Breast epithelium (tissue), 3 donors: Measurements from ENCODE around the gene CDKN2A.

Experiments
- POLR2A ChIP-seq: fragments of 450-650 bp; IDR thresholded peaks from one replicate; pipeline ENCODE4 v1.6.1; 2016; ENCODE audit warnings: antibody characterized with exemption, mild to moderate bottlenecking, moderate library complexity
- TF ChIP-seq, protein P1 (sequence below), 3 donors: fragments of 450-650 bp; IDR thresholded peaks; one replicate each; pipeline ENCODE4 v1.5.1; 2016 to 2017; ENCODE audit warnings: antibody characterized with exemption in 3 of 3, mild to moderate bottlenecking in 3 of 3, moderate library complexity in 3 of 3

DNA sequence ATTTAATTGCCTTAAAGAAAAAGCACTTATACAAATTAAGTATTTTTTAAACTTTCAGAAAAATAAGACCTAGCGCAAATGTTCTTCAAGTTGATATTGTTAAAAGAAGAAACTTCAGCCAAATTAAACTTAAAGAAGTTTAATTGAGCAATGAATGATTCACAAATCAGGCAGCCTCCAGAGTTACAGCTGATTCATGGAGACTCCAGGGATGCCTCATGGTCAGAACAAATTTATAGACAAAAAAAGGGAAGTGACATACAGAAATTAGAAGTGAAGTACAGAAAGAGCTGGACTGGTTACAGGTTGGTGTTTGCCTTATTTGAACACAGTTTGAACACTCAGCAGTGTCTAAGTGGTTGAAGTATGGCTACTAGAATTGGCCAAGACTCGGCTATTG, 60.3 kb downstream of the CDKN2A start:
- no peak for TF ChIP-seq POLR2A
- TF ChIP-seq, protein P1, sequence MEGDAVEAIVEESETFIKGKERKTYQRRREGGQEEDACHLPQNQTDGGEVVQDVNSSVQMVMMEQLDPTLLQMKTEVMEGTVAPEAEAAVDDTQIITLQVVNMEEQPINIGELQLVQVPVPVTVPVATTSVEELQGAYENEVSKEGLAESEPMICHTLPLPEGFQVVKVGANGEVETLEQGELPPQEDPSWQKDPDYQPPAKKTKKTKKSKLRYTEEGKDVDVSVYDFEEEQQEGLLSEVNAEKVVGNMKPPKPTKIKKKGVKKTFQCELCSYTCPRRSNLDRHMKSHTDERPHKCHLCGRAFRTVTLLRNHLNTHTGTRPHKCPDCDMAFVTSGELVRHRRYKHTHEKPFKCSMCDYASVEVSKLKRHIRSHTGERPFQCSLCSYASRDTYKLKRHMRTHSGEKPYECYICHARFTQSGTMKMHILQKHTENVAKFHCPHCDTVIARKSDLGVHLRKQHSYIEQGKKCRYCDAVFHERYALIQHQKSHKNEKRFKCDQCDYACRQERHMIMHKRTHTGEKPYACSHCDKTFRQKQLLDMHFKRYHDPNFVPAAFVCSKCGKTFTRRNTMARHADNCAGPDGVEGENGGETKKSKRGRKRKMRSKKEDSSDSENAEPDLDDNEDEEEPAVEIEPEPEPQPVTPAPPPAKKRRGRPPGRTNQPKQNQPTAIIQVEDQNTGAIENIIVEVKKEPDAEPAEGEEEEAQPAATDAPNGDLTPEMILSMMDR (IDR thresholded peaks at IDR 0.05): no peak
